GM21367 (cell line): ENCODE measurements around the gene ZDHHC11.
"Not testable (repeated sequence)": the region's sequence is repeated elsewhere in the genome, so short reads cannot be mapped to it uniquely, and the experiment has no call there.

ENCODE experiments used
- ATAC-seq: cut with Tn5 transposase; IDR thresholded peaks from one replicate; pipeline ENCODE4 v1.9.1; 2021; ENCODE audit not compliant: unreplicated experiment

ZDHHC11 gene

GRCh38 chr5:845676-846601 lies 4.8 kb downstream of the ZDHHC11 start:
- not testable (repeated sequence) for ATAC-seq

GRCh38 chr5:845031-845675 lies 5.6 kb downstream of the ZDHHC11 start:
- ATAC-seq, result not testable (repeated sequence)

GRCh38 chr5:844426-844825 lies 6.4 kb downstream of the ZDHHC11 start:
- ATAC-seq, result not testable (repeated sequence)

- ATAC-seq, result not testable (repeated sequence)
Observed at GRCh38 chr5:843926-844325, 6.9 kb downstream of the ZDHHC11 start.

- ATAC-seq, result not testable (repeated sequence)
Observed at GRCh38 chr5:843371-843770, 7.4 kb downstream of the ZDHHC11 start.

GRCh38 chr5:842402-843221 lies 8.2 kb downstream of the ZDHHC11 start:
- not testable (repeated sequence) for ATAC-seq

- ATAC-seq, result not testable (repeated sequence)
Observed at GRCh38 chr5:841531-842401, 9.0 kb downstream of the ZDHHC11 start.

- ATAC-seq, result not testable (repeated sequence)
Observed at GRCh38 chr5:840974-841435, 9.8 kb downstream of the ZDHHC11 start.

GRCh38 chr5:840118-840973 lies 10.4 kb downstream of the ZDHHC11 start:
- not testable (repeated sequence) for ATAC-seq

- not testable (repeated sequence) for ATAC-seq
Observed at GRCh38 chr5:838431-838851, 12.3 kb downstream of the ZDHHC11 start.

GRCh38 chr5:837621-838121 lies 13.1 kb downstream of the ZDHHC11 start:
- ATAC-seq, result not testable (repeated sequence)

GRCh38 chr5:835933-836612 lies 14.7 kb downstream of the ZDHHC11 start:
- not testable (repeated sequence) for ATAC-seq

GRCh38 chr5:834013-834412 lies 16.8 kb downstream of the ZDHHC11 start:
- not testable (repeated sequence) for ATAC-seq

- ATAC-seq, result not testable (repeated sequence)
Observed at GRCh38 chr5:828194-828593, 22.6 kb downstream of the ZDHHC11 start.

GRCh38 chr5:825544-825943 lies 25.2 kb downstream of the ZDHHC11 start:
- not testable (repeated sequence) for ATAC-seq

- ATAC-seq, result no peak
Observed at GRCh38 chr5:821504-821903, 29.3 kb downstream of the ZDHHC11 start.

- ATAC-seq, result no peak
Observed at GRCh38 chr5:820245-820644, 30.5 kb downstream of the ZDHHC11 start.

GRCh38 chr5:819078-819477 lies 31.7 kb downstream of the ZDHHC11 start:
- ATAC-seq, result no peak
